GM18951 (cell line): ENCODE measurements around the gene GYS1.
"Not testable (repeated sequence)": the region's sequence is repeated elsewhere in the genome, so short reads cannot be mapped to it uniquely, and the experiment has no call there.

Experiments
- POLR2A ChIP-seq: IDR thresholded peaks from 4 replicates; pipeline ENCODE4 v1.6.1; 2011; ENCODE audit warnings: mild to moderate bottlenecking; ENCODE audit not compliant: insufficient read length, insufficient read depth; ENCODE audit errors: extremely low read depth
- in situ Hi-C: fragments of 300-500 bp; cut with MboI; formaldehyde crosslinking; loops from one replicate; pipeline ENCODE4 v1.12.0; 2022; ENCODE audit warnings: low sequenced_read_pairs, mixed read lengths, inconsistent platforms; ENCODE audit not compliant: unreplicated experiment

GYS1 gene

DNA sequence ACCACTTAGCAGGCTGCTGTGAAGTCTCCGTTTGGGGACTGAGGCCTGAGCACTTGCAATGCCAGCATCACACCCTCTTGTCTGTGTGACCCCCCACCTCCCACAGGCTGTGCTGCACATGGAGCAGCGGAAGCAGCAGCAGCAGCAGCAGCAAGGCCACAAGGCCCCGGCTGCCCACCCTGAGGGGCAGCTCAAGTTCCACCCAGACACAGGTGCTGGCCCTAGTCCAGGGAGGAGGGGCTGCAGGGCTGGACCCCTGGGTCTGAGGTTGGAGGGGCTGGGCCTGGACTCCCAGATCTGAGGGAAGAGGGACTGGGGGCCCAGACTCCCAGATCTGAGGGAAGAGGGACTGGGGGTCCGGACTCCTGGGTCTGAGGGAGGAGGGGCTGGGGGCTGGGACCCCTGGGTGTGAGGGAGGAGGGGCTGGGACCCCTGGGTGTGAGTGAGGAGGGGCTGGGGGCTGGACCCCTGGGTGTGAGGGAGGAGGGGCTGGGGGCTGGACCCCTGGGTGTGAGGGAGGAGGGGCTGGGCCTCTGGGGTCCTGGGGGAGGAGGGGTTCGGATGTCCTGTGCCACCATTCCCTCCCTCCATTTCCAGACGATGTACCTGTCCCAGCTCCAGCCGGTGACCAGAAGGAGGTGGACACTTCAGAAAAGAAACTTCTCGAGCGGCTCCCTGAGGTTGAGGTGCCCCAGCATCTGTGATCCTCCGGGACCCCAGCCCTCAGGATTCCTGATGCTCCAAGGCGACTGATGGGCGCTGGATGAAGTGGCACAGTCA is 71.2 kb downstream of the GYS1 start:
- no peak for TF ChIP-seq POLR2A
- in situ Hi-C loops = no loop called here

DNA sequence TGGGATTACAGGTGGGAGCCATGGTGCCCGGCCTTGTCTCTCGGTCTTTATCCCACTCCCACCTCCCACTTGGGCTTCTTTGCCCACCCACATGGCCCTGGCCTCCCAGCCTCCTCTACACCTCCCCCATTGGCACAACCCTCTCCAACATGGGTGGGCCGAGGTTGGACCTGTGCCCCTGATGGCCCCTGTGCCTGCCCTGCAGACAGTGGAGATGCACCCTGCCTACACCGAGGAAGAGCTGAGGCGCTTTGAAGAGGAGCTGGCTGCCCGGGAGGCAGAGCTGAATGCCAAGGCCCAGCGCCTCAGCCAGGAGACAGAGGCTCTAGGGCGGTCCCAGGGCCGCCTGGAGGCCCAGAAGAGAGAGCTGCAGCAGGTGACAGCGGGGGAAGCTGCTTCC is 72.2 kb downstream of the GYS1 start:
- in situ Hi-C loops = no loop called here
- TF ChIP-seq POLR2A = no peak

DNA sequence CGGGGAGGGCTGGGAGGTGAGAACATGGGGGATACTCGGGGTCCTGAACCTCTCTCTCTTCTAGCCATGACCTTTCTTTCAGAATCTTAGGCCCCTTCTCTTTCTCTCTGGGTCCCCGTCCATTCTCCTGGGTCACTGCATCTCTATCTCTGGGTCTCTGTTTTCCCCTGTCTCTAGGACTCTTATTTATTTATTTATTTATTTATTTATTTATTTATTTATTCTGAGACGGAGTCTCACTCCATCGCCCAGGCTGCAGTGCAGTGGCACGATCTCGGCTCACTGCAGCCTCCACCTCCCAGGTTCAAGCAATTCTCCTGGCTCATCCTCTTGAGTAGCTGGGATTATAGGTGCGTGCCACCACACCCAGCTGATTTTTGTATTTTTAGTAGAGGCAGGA is 73.8 kb downstream of the GYS1 start:
- in situ Hi-C loops = not testable (repeated sequence)

DNA sequence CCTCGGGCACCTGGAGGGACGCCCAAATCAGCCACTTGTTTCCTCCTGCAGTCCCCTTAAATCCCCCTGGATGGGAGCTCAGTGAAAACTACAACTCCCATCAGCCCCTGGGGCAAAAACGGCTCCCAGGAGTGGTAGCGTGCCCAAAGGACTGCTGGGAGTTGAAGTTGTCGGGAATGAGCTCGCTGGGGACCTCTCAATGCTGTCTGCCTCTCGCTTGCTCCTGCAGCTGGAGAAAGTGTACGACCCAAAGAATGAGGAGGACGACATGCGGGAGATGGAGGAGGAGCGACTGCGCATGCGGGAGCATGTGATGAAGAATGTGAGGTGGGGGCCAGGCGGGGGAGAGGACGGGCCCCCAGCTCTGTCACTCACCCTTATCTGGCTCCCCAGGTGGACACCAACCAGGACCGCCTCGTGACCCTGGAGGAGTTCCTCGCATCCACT is 74.3 kb downstream of the GYS1 start:
- TF ChIP-seq POLR2A = no peak
- in situ Hi-C loops = no loop called here
